ENCODE data around the gene KNSTRN.

KNSTRN gene

GRCh38 chr15:40429068-40429710, 46.7 kb downstream of the KNSTRN start:
- DNase-seq (ENCODE audit: low read depth, low spot score) = no peak

- no peak for DNase-seq (ENCODE audit: low read depth, low spot score)
Measured at GRCh38 chr15:40430271-40430805, 47.8 kb downstream of the KNSTRN start.

- no peak for DNase-seq (ENCODE audit: low read depth, low spot score)
Measured at GRCh38 chr15:40435023-40435709, 52.6 kb downstream of the KNSTRN start.

- DNase-seq (ENCODE audit: low read depth, low spot score) = no peak
Measured at GRCh38 chr15:40435710-40436089, 53.2 kb downstream of the KNSTRN start.

GRCh38 chr15:40436116-40436891, 53.8 kb downstream of the KNSTRN start:
- DNase-seq (ENCODE audit: low read depth, low spot score) = no peak

GRCh38 chr15:40436892-40437751, 54.6 kb downstream of the KNSTRN start:
- DNase-seq (ENCODE audit: low read depth, low spot score) = no peak

- DNase-seq (ENCODE audit: low read depth, low spot score) = no peak
Measured at GRCh38 chr15:40437752-40438687, 55.5 kb downstream of the KNSTRN start.

GRCh38 chr15:40438712-40439111, 56.2 kb downstream of the KNSTRN start:
- no peak for DNase-seq (ENCODE audit: low read depth, low spot score)

- peak; percentile 41 for DNase-seq (ENCODE audit: low read depth, low spot score)
Measured at GRCh38 chr15:40439461-40439959, 57.0 kb downstream of the KNSTRN start.

GRCh38 chr15:40439960-40440742, 57.6 kb downstream of the KNSTRN start:
- peak; percentile 62 for DNase-seq (ENCODE audit: low read depth, low spot score)

GRCh38 chr15:40440743-40441564, 58.4 kb downstream of the KNSTRN start, which contains the start of gene BAHD1:
BAHD1 (plus strand) TSS chr15:40440953; CDS start chr15:40458465, 17,512 bp downstream.
- DNase-seq (ENCODE audit: low read depth, low spot score) = peak; percentile 98

GRCh38 chr15:40441565-40442531, 59.3 kb downstream of the KNSTRN start:
- DNase-seq (ENCODE audit: low read depth, low spot score) = peak; percentile 50

- DNase-seq (ENCODE audit: low read depth, low spot score) = no peak
Measured at GRCh38 chr15:40443255-40443654, 60.7 kb downstream of the KNSTRN start.

- DNase-seq (ENCODE audit: low read depth, low spot score) = no peak
Measured at GRCh38 chr15:40443846-40444245, 61.3 kb downstream of the KNSTRN start.

Measured in astrocyte of the hippocampus (primary cell).